ENCODE results near the gene GMDS. TPM values are rescaled to one million over a fixed set of nuclear protein-coding genes. Genes with fewer than 3 reads are reported as not detected.
"Not testable (repeated sequence)": the region's sequence is repeated elsewhere in the genome, so short reads cannot be mapped to it uniquely, and the experiment has no call there.

The GMDS gene
- total RNA-seq, 1 donor from 2014 or later, result 5.3 TPM

DNA sequence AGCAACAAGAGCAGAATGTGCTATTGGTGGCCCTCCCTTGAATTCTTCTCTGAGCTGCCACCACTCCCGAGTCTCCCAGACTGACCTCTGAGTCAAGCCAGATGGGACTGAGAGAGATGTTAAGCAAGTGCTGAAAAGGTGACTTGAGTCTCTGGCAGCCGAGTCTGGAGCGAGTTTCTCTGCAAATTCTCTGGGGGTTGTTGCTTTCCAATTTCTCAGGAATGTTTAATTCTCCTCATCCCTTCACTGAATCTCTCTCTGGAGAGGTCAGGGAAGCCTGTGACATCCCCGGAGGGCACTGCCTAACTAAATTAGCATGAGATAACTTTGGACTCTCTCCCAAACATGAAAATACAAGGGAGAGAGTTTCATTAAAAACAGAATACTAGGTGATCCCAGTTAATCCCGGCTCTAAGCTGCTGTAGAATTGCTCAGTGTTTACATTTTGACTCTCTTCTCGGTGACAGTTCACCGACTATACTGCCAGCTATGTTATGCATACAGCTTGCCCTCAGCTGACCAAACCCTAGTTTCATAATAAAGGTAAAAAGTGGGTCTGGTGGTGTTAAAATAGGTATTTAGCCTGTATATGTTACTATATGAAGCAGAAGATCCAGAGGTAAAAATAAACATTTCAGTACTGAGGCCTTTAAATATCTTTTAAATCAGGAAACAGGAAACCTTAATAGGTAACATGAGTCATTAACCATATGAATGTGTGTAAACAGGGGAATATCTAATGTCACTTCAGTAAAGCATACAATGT is 477.7 kb downstream of the GMDS start:
- peak; percentile 97 for ATAC-seq
- intact Hi-C loops (cut with DNase I), result no loop called here
- DNase-seq (ENCODE audit: missing footprints), result no peak

DNA sequence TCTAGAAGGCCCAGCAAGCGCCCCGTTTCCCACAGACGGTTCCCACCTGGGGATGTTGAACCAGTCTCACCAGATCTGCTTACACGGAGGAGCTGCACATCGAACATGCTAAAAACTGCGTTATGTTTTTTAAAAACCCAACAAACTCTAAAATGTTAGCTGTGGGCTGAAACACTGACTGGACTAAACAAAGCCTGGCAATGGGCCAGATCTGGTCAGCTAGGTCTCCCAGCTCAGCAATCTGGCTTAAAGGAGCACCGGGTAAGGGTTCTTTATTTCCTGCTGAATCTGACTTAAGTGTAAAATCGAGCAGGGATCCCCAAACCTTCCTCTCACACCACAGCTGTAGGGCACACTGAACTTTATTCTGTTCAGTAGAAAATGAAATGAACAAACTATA is 478.8 kb downstream of the GMDS start:
- no peak for DNase-seq (ENCODE audit: missing footprints)
- no peak for ATAC-seq
- intact Hi-C loops (cut with DNase I), result no loop called here

DNA sequence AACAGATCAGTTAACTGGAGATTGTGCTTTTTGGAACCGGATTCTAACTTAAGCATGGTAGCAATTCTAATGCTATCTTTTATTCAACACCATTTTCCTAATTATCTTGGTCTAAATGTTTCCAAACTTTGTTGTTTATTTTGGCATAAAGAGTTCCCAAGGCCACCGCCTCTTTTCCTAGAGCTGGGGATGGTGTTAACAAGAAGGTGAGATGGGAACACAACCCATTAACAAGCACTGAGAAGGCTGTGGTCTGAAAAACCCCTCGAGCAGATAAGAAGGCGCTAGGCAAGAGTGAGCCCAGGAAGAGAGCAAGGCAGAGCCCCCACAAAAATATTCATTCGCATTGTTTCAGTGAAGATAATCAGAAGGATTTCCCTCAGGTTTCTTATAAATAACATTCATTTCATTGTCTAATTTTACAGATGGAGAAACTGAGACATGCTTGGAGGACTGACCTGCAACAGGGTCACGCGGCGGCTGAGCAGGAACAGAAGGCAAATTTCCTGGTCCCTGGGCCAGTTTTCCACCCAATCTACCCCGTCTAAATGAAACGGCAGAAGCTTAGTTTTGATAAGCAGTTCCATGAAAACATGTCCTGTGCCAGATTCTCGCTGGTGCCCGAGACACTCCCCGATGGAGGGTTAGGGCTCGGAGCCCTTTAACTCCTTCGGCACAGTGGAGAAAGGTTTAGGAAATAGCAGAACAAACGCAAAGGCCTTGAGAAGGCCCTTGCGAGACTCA is 480.1 kb downstream of the GMDS start:
- DNase-seq (ENCODE audit: missing footprints), result no peak
- intact Hi-C loops (cut with DNase I), result no loop called here
- no peak for ATAC-seq

DNA sequence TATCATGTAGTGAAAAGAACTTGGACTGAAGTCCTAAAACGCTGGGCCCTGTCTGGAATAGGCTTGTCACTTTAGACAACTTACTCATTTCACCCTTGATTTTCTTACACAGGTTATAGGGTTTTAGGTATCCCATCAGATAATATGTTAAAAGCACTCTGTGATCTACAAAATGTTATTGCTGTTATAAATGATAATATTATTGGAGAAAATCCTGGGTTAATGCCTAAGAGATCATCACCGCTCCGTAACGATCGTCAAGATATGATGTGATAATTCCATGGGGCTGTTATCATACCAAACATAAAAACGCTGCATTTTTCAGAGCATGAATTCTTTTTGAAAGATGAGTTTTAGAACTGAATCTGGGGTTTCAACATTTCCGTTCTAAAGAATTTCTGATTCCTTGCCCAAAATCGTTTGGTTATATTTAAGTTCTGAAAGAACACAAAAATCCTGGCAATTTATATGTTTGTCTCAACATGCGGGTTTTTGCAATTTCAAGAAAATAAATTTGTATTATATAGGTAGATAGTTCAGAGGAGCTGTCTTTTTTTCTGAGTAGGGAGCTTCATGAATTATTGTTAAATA is 480.9 kb downstream of the GMDS start:
- DNase-seq (ENCODE audit: missing footprints) (no peak), ATAC-seq (no peak)
- intact Hi-C loops (cut with DNase I), result no loop called here

DNA sequence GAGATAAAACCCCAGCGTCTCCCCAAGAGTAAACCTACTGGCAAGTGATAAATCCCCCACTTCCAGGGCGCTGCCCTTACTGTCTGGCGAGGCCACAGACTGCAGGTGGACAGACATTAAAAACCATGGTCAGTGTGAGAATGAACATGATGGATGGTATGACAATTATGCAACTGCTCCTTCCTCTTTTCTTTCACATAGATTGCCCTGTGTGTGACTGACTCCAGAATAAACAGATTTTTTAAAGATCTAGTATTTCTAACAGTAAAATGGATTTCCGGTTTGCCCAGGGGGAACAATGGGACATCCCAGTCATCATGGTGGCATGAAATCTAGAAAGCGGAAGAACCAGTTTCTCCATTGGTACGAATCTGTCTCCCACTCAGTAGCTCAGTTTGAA is 482.0 kb downstream of the GMDS start:
- ATAC-seq (no peak), DNase-seq (ENCODE audit: missing footprints) (no peak)
- intact Hi-C loops (cut with DNase I), result no loop called here

DNA sequence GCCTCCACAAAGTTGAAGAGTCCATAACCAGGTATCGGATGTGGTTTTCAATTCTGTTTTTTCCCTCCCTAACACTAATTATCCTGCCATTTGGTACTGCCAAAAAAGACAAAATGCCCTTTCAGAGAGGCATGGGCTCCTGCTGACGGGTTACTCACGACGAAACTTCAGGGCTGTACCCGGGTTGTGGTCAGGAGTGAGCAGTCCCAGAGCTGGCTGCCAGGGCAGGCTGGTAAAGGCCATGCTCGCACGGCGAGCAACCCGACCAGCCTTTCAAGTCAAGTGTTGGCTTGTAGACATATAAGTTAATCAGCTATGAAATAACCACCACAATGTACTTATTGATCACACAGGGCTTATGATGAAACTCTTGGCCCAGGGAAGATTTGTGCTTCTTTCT is 483.2 kb downstream of the GMDS start:
- intact Hi-C loops (cut with DNase I), result no loop called here
- ATAC-seq (no peak), DNase-seq (ENCODE audit: missing footprints) (no peak)

DNA sequence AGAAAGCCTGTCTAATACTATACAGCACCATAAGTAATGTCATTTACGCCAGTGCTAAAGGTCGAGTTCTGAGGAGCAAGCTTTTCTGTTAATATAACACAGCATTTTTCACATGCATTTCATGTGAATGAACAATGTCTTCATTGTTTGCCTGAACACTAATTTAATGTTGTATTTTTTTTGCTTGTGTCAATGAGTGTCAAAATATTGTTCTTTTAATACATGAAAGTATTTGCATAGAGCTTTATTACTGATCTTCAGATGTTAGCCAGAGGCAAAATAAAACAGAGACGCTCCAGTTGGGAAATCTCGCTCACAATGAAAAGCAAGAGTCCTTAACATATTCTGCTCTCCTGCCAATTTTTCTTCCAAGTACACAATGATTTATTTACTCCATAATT is 483.9 kb downstream of the GMDS start:
- DNase-seq (ENCODE audit: missing footprints) (no peak), ATAC-seq (no peak)
- intact Hi-C loops (cut with DNase I), result no loop called here

DNA sequence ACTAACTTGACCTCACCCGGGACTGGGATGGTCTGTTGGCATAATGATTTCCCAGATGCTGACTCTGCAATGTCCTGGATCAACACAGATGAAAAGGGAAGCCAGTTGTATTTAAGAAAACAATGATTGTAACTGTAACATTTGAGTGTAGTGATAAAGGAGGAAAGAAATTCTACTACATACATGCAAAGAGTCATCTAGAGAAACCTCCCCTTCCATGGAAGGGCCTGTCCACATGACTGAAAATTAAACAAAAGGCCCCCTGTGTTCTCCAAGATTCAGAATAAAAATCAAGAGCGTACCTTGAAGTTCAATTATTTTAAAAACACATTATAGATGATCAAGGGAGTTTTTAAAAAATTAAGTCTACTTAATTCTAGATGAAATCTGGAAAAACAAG is 484.5 kb downstream of the GMDS start:
- DNase-seq (ENCODE audit: missing footprints) (no peak), ATAC-seq (no peak)
- intact Hi-C loops (cut with DNase I), result no loop called here

DNA sequence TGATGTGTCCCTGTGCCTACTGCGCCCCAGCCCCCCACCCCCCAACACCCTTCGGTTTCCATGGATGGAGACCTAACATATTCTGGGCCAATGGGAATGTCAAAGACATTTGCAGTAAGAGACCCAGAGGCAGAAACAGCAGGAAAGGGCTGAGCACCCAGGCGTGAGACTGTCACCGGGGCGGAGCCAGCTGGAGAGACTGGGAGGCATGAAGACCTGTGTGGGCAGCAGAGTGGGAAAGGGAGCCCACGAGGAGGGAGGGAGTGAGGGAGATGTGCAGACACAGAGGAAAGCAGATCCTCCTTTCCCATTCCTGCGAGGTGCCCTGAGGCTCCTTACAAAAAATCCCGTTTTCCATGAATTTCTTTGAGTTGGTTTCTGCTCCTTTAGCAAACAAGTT is 485.5 kb downstream of the GMDS start:
- ATAC-seq (no peak), DNase-seq (ENCODE audit: missing footprints) (no peak)
- intact Hi-C loops (cut with DNase I), result no loop called here

DNA sequence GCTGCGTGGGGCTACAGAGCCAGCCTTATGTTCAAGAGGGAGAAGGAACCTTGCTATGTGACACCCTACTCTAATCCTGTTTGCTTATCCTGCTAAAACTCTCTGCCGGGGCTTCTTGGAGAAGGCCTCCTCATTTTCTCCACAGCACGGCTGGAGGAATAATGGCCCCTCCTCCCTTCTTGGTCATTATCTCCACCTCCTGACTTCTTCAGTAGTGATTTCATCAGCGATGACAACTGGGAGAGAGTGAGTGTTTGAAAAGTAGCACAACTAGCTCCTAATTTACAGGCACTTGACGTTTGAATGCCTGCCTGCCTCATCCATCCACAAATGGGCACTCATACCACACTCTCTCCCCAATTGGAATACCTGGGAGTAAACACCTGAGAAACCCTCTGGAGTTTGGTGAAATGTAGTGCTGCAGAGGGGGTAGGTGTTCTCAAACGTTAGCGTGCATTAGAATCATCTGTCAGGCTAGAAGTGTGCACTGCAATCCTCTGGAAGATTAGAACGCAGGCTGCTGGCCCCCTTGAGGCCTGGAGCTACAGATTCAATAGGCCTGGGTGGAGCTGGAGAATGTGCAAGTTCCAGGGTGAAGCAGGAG is 487.2 kb downstream of the GMDS start:
- no peak for ATAC-seq
- intact Hi-C loops (cut with DNase I), result no loop called here
- no peak for DNase-seq (ENCODE audit: missing footprints)

DNA sequence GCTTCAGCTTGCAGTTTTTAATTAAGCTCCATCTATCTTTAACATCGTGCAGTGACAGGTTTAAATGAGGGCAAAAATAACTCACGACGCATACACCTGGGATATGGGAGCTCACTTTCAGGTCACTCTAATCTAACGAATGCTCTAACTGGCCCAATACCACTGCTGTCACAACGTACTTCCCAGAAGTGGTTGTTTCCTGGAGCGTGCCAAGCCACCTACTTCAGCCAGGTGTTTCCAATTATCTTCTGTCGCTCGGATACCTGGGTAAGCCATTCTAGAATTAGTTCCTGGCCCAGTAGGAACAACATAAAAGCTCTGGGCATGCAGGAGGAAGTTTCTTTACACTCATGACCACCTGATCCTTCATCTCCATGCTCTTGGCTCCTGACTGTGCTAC is 488.3 kb downstream of the GMDS start:
- DNase-seq (ENCODE audit: missing footprints), result no peak
- intact Hi-C loops (cut with DNase I), result no loop called here
- no peak for ATAC-seq

DNA sequence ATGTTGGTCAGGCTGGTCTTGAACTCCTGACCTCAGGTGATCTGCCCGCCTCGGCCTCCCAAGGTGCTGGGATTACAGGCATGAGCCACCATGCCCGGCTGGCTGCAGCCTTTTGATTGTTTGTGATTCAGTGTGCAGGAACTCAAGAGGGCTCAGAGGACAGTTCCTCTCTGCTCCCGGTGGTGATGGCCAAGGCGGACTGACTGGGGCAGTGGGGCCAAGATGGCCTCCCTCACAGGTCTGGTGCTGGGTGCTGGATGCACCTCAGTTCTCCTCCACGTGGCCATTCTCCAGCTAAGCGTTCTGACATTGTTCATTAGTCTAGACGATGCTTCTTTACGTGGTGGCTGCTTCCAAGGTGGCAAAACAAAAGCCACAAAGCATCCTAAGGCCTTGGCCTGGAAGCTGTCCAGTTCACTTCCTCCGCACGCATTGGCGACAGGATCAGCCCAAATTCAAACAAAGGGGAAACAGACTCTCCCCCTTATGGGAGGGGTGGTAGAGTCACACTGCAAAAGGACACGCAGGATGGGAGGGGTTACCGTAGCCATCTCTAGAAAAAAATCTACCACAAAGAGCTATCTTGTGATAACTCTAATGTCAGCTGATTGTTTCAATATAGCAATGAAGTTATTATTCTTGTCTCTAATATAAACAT is 488.8 kb downstream of the GMDS start:
- DNase-seq (ENCODE audit: missing footprints), result no peak
- intact Hi-C loops (cut with DNase I), result no loop called here
- ATAC-seq, result no peak

DNA sequence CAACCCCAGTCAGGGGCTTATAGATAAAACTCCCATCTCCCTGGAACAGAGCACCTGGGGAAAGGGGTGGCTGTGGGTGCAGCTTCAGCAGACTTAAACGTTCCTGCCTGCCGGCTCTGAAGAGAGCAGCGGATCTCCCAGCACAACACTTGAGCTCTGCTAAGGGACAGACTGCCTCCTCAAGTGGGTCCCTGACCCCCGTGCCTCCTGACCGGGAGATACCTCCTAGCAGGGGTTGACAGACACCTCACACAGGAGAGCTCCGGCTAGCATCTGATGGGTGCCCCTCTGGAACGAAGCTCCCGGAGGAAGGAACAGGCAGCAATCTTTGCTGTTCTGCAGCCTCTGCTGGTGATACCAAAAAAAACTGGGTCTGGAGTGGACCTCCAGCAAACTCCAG is 494.3 kb downstream of the GMDS start:
- ATAC-seq; intact Hi-C loops (cut with DNase I); DNase-seq (ENCODE audit: missing footprints): not testable (repeated sequence)

DNA sequence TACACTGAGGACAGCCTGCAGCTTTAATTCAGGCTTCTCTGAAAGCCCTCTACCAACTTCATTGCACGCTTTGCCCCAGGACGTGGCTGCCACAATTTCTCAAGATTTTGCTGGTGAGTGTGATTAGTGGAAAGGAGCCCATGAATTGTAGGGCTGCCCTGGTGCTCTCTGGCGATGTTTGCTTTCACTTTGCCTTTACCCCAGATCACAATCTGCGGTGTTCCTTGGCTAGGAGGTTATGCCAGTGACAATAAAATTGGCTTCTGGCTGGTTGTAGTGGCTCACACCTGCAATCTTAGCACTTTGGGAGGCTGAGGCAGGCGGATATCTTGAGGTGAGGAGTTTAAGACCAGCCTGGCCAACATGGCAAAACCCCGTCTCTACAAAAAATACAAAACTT is 496.4 kb downstream of the GMDS start:
- intact Hi-C loops (cut with DNase I), result no loop called here
- DNase-seq (ENCODE audit: missing footprints) (no peak), ATAC-seq (no peak)

DNA sequence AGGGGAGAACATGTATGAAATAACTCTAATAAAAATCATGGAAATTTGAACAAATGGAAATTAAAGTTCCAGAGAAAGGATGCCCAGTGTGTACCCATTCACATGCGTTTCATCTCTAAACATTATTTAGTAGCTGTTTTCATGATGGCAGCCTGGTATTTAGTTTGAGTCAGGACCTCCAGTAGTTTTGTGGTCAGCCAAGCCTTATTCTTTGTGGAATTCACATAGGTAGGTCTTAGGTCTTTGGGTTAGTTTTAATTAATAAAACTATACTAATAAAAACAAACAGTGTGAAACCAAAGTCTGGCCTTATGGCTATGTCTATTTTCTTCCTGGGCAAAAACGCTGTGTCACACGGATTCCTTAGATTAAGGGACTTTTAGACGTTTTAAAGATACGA is 497.9 kb downstream of the GMDS start:
- no peak for ATAC-seq
- no peak for DNase-seq (ENCODE audit: missing footprints)
- intact Hi-C loops (cut with DNase I), result no loop called here

DNA sequence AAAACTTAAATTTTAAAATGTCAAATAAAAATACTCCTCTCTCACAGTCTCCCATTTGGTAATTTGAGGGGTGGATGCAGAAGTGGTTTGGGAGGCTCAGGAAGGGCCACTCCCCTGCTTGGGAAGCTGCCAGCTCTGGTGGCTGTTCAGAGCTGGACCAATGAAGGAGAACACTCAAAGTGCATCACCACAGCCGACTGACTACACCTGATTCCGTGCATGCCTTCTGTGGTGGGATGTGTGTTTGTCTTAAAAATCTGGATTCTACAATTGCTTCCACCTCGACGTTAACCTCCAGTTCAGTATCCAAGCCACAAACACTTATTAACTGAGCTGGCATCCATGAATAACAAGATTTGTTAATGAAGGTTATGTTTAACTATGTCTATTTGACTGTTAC is 498.4 kb downstream of the GMDS start:
- intact Hi-C loops (cut with DNase I), result no loop called here
- ATAC-seq (no peak), DNase-seq (ENCODE audit: missing footprints) (no peak)

DNA sequence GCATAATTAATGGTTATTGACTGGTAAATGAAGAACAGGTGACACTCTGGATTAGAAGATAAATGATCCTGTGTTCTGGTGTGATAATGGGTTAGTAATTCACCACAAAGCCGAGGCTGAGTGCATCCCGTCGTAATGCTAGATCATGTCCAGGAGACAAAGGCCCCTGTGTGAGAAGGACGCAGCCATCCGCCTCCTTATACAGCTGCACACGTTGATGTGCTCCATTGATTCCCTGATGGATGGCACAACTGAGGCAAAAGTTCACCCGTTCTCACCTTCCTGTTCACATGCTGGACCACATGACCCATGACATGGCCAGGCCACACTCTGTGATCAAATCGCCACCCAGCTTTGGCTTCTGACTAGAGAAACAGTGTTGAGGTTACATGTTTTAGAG is 499.6 kb downstream of the GMDS start:
- DNase-seq (ENCODE audit: missing footprints) (no peak), ATAC-seq (no peak)
- intact Hi-C loops (cut with DNase I), result no loop called here

DNA sequence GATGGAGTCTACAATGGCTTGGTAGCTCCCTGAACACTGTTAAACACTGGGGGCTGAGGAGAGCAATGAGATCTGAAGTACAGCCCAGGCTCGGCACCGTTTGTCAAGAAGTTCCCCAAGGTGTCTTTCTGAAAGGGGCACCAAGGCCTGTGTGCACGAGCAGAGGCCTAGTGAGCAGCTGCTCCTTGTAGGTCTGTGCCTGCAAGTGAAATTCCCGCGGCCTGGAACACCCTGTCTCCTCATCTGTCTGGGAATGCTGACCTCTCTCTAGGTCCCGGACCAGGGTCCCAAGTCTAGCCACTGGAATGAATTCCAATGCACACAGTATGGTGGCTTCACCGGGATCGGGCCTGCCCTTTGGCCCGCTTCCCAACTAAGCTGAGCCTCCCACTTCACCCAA is 500.9 kb downstream of the GMDS start:
- DNase-seq (ENCODE audit: missing footprints) (no peak), ATAC-seq (no peak)
- intact Hi-C loops (cut with DNase I), result no loop called here

DNA sequence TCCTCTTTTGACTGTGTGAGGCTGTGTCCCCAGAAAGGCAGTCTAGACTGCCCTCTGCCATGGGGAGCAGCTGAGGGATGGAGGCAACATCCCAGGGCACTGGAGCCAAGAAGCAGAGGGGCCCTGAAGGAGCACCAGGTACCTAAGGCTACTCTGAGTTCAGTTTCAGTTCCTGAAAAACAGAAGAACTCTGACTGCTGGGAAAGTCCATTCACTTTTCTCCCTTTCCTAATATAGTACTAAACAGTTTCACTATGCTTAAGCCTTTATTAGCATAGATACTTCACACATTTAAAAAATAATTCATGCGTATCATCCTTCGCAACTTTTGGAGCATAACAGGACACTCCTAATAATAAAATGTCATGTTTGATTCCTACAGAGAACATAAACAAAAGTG is 505.7 kb downstream of the GMDS start:
- no peak for ATAC-seq
- no peak for DNase-seq (ENCODE audit: missing footprints)
- intact Hi-C loops (cut with DNase I), result no loop called here

All from Right ventricle myocardium inferior (tissue), 1 donor.